HepG2 (cell line): ENCODE results near the gene INTS12. TPM values are rescaled to one million over a fixed set of nuclear protein-coding genes. Genes with fewer than 3 reads are reported as not detected.
A peak's percentile ranks its signal among the peaks of the same experiment; 100 is the strongest.

Experiments
- ATAC-seq: fragments of 200-7000 bp; cut with Tn5 transposase; 3 replicates; pipeline ENCODE4 v1.9.1; 2020; ENCODE audit warnings: mild to moderate bottlenecking, moderate library complexity
- BruUV-seq: library from RNA; stranded (reverse); fragments of 400-500 nt; replicated peaks from 2 replicates; lab custom pipeline; 2021; lab: Mats Ljungman, UMichigan
- CTCF ChIA-PET: fragments of 300-600 bp; formaldehyde crosslinking; extraction: SDS; loops from one replicate; lab custom pipeline; 2021; ENCODE audit warnings: low total read pairs, inconsistent platforms, low intra/inter-chr PET ratio; lab: Yijun Ruan, JAX
- POLR2A ChIA-PET: fragments of 350-600 bp; sonication (Branson Sonifier 250); formaldehyde crosslinking; loops from one replicate; lab custom pipeline; 2020; ENCODE audit warnings: antibody characterized with exemption, inconsistent platforms; lab: Yijun Ruan, JAX
- DNase-seq: peaks from one replicate; pipeline ENCODE4 v3.0.0-alpha.2; 2015; ENCODE audit warnings: low spot score
- FAIRE-seq: peaks from 3 replicates; lab custom pipeline; 2011; peaks lifted over from hg19 to GRCh38; lab: Jason Lieb, UNC
- H2AFZ ChIP-seq: one replicate; pipeline ENCODE4 v1.6.1; 2011; ENCODE audit warnings: low read length, inconsistent platforms
- H3K27ac ChIP-seq: fragments of 300-600 bp; 3 replicates; pipeline ENCODE4 v1.8.0; 2011; ENCODE audit warnings: mixed run types, mild to moderate bottlenecking, mixed read lengths, low read length, inconsistent platforms; ENCODE audit not compliant: insufficient read depth; ENCODE audit errors: extremely low read length
- H3K27me3 ChIP-seq, 2 experiments: fragments of 200-600 bp in 1 of 2; 2 replicates in 1 of 2; 3 replicates in 1 of 2; pipeline versions ENCODE4 v1.6.0 to v1.8.0; 2011; ENCODE audit warnings: low read length in 2 of 2, mild to moderate bottlenecking in 2 of 2, moderate library complexity in 2 of 2, inconsistent platforms in 1 of 2; ENCODE audit not compliant: insufficient read depth in 2 of 2, control insufficient read depth in 1 of 2
- H3K36me3 ChIP-seq, 2 experiments: fragments of 200-600 bp in 1 of 2; replicated peaks in 1 of 2; 2 replicates in 1 of 2; 3 replicates in 1 of 2; pipeline versions ENCODE4 v1.5.1 to v1.8.0; 2011; ENCODE audit warnings: low read length in 2 of 2, inconsistent platforms in 1 of 2; ENCODE audit not compliant: insufficient read depth in 2 of 2, control insufficient read depth in 1 of 2
- H3K4me1 ChIP-seq: 2 replicates; pipeline ENCODE4 v1.5.1; 2012; ENCODE audit warnings: low read length, inconsistent platforms; ENCODE audit not compliant: insufficient read depth
- H3K4me2 ChIP-seq: 2 replicates; pipeline ENCODE4 v1.6.0; 2011; ENCODE audit warnings: low read depth, low read length, inconsistent platforms
- H3K4me3 ChIP-seq, 3 experiments: fragments of 200-600 bp in 1 of 3; sonication (generic), shearing (Covaris generic) in 1 of 3; replicated peaks in 1 of 3; 2 replicates each; pipeline ENCODE4 v1.5.1; 2011 to 2016; ENCODE audit warnings: low read length in 3 of 3, inconsistent platforms in 2 of 3, low read depth in 2 of 3, mild to moderate bottlenecking in 2 of 3, control low read depth in 1 of 3, mixed read lengths in 1 of 3; ENCODE audit not compliant: insufficient read depth in 1 of 3
- H3K79me2 ChIP-seq: one replicate; pipeline ENCODE4 v1.6.1; 2011; ENCODE audit warnings: low read length, inconsistent platforms; ENCODE audit not compliant: insufficient read depth
- H3K9ac ChIP-seq: 2 replicates; pipeline ENCODE4 v1.6.0; 2011; ENCODE audit warnings: mild to moderate bottlenecking, low read depth, low read length, inconsistent platforms; ENCODE audit not compliant: insufficient read depth
- H3K9me3 ChIP-seq: 2 replicates; pipeline ENCODE4 v1.5.1; 2012; ENCODE audit warnings: mild to moderate bottlenecking, low read length
- H4K20me1 ChIP-seq: 2 replicates; pipeline ENCODE4 v1.6.0; 2011; ENCODE audit warnings: inconsistent platforms, mild to moderate bottlenecking, low read length, moderate library complexity; ENCODE audit not compliant: insufficient read depth
- ARNT ChIP-seq: fragments of 450-650 bp; IDR thresholded peaks from 2 replicates; pipeline ENCODE4 v1.6.1; 2017
- HCFC1 ChIP-seq: fragments of 150-350 bp; IDR thresholded peaks from 2 replicates; pipeline ENCODE4 v1.6.1; 2014; ENCODE audit warnings: low read depth, low read length
- ISX ChIP-seq: sonication (generic); formaldehyde crosslinking; conservative IDR thresholded peaks from 2 replicates; pipeline ENCODE4 v1.5.0; 2020; ENCODE audit warnings: missing genetic modification reagents
- MIER3 ChIP-seq: IDR thresholded peaks from 2 replicates; pipeline ENCODE4 v1.6.1; 2016; ENCODE audit warnings: missing compliant biosample characterization, borderline replicate concordance
- MYC ChIP-seq: sonication (generic); formaldehyde crosslinking; IDR thresholded peaks from 2 replicates; pipeline ENCODE4 v1.9.0; 2021; ENCODE audit warnings: missing genetic modification reagents, borderline replicate concordance
- NR2F6 ChIP-seq, 2 experiments: IDR thresholded peaks; 2 replicates each; pipeline ENCODE4 v1.6.1; 2016; ENCODE audit warnings: antibody characterized with exemption in 1 of 2, mild to moderate bottlenecking in 1 of 2
- PAF1 ChIP-seq: IDR thresholded peaks from 2 replicates; pipeline ENCODE4 v1.6.1; 2016; ENCODE audit warnings: missing genetic modification reagents, missing compliant biosample characterization
- RFXANK ChIP-seq: IDR thresholded peaks from 2 replicates; pipeline ENCODE4 v1.6.1; 2016
- SRSF4 ChIP-seq: fragments of 200-400 bp; formaldehyde crosslinking; IDR thresholded peaks from one replicate; pipeline ENCODE4 v1.6.1; 2018; ENCODE audit warnings: mild to moderate bottlenecking, low read depth, low read length, moderate library complexity; ENCODE audit not compliant: poor library complexity, severe bottlenecking
- SYNCRIP ChIP-seq: fragments of 200-400 bp; formaldehyde crosslinking; IDR thresholded peaks from 2 replicates; pipeline ENCODE4 v1.6.1; 2018; ENCODE audit warnings: mild to moderate bottlenecking, low read depth, low read length; ENCODE audit not compliant: insufficient read depth
- ZBTB49 ChIP-seq: sonication (generic); formaldehyde crosslinking; IDR thresholded peaks from 2 replicates; pipeline ENCODE4 v1.4.0; 2020; ENCODE audit warnings: missing genetic modification reagents, borderline replicate concordance
- WGBS: methylation state at CpG from one replicate; pipeline ENCODE4 v1.1.6; 2017; ENCODE audit warnings: low lambda C conversion rate; 5-methylcytosine and 5-hydroxymethylcytosine counted together
- in situ Hi-C: cut with HindIII; loops from 2 replicates; pipeline ENCODE4 v1.10.0; 2017; ENCODE audit warnings: low pct_unique_long_range_greater_than_20kb; ENCODE audit not compliant: extremely low pct_ligation_motif_present
- intact Hi-C: fragments of 100-400 bp; cut with micrococcal nuclease; formaldehyde crosslinking; loops from one replicate; pipeline ENCODE4 v1.10.0; 2022; ENCODE audit not compliant: unreplicated experiment
- polyA plus RNA-seq, 8 experiments: library from polyadenylated mRNA; depleted of rRNA in 3 of 8; stranded (reverse) in 7 of 8; unstranded in 1 of 8; fragments of >200 nt; fragmentation: Illumina TruSeq in 4 of 8; extraction: Trizol in 4 of 8; gene quantifications; 2 replicates each; pipeline versions ENCODE4 v1.2.1 to v1.2.3, GENCODE V29; 2011 to 2016; ENCODE audit warnings: low read depth in 4 of 8, missing spikeins in 1 of 8, mixed read lengths in 1 of 8; ENCODE audit not compliant: insufficient read depth in 1 of 8
- total RNA-seq, 5 experiments: library from RNA; depleted of rRNA; stranded (reverse); fragments of >200 nt; fragmentation: Illumina TruSeq; extraction: Trizol; gene quantifications; 2 replicates each; pipeline ENCODE4 v1.2.3, GENCODE V29; 2016; ENCODE audit warnings: low read depth in 1 of 5
- TF ChIP-seq, protein P1 (sequence below): sonication (generic); formaldehyde crosslinking; conservative IDR thresholded peaks from 2 replicates; pipeline ENCODE4 v1.4.0; 2020; ENCODE audit warnings: missing genetic modification reagents

The INTS12 gene
- total and polyA plus RNA-seq, 2 of the 13 experiments (the other 11 are each of a cell fraction or from before 2014, with no cell fraction given) = 20.2 to 21.1 TPM

DNA sequence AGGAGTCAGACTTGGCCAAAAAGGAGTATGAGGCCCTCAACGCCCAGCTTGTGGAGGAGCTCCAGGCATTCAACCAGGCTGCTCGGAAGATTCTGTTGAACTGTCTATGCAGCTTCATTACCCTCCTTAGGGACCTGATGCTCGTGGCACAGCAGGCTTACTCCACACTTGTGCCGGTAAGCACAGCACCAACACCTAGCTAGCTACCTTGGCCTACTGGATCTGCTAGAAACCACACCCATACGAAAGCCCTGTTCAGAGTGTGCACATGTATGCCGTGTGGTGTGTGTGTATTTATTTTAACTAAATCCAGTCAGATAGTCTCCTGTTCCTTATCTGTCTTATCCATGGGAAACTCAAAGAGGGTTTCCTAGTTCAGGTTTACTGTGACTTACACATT, 49.3 kb downstream of the INTS12 start:
- Histone ChIP-seq H4K20me1 (no peaks in the 10 kb centered on the region), H3K36me3 (no peaks in the 10 kb centered on the region), H3K4me3 (no peak overlapping the region), H3K9ac (no peak overlapping the region), H3K27ac (no peak overlapping the region), H3K27me3 (no peaks in the 10 kb centered on the region; a peak in 1 of 5 replicates), H3K4me2 (no peak overlapping the region), H3K9me3 (no peaks in the 10 kb centered on the region), H2AFZ (no peak overlapping the region), H3K79me2 (no peaks in the 10 kb centered on the region), H3K4me1 (no peaks in the 10 kb centered on the region)
- DNase-seq (no peak), FAIRE-seq (no peak), ATAC-seq (peak; percentile 42; the same call in 2 of the 3 replicates)
- 32% methylated on average over 3 of the region's 6 CpGs for WGBS
- ChIA-PET CTCF (no interaction called here), POLR2A (no interaction called here)
- in situ Hi-C loops = no loop called here
- no peak for TF ChIP-seq ISX
- no peak for TF ChIP-seq NR2F6 (IDR thresholded peaks at IDR 0.05)
- TF ChIP-seq NR2F6 (CRISPR knock-in tag; IDR thresholded peaks at IDR 0.05) = no peak
- TF ChIP-seq HCFC1 = no peak
- no peak for TF ChIP-seq RFXANK
- no peak for TF ChIP-seq ARNT
- TF ChIP-seq MYC (CRISPR knock-in tag) = no peak
- TF ChIP-seq SYNCRIP = no peak
- intact Hi-C loops = no loop called here
- BruUV-seq = no TSS peak

DNA sequence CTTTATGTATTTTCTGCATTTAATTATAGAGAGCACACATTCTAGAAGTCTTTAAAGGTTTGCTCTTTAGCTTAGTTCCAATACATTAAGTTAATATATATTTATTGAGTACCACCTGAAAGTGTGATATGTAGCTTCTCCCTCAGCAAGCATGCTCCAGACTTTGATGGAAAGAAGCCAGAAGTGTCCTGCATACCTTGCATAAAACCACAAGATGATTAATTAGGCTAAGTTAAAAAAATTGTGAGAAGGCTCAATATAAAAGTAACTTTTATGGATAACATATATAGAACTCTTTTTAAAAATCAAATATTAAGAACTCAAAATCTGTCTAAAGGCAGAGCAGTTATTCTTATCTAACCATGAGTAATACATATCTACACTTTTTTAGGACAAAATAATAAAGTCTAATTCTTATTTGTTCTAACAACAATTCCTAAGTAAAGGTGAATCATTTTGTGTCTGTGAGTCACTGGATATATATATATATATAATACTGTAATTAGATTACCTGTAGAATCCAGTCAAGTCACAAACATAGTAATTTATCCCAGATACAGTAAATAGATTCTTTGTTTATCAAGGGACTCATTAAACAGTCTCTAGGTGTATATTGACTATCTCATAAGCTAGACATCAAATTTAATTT, 51.2 kb downstream of the INTS12 start:
- ATAC-seq (no peak), DNase-seq (no peak), FAIRE-seq (no peak)
- H3K27ac ChIP-seq = no peak overlapping the region
- H3K9ac ChIP-seq = no peak overlapping the region
- H4K20me1 ChIP-seq = no peaks in the 10 kb centered on the region
- intact Hi-C loops (no loop called here), in situ Hi-C loops (no loop called here)
- TF ChIP-seq PAF1 (CRISPR knock-in tag) = no peak
- TF ChIP-seq MIER3 (CRISPR knock-in tag) = no peak
- no peak for TF ChIP-seq SRSF4
- no peak for TF ChIP-seq ZBTB49
- TF ChIP-seq, protein P1, sequence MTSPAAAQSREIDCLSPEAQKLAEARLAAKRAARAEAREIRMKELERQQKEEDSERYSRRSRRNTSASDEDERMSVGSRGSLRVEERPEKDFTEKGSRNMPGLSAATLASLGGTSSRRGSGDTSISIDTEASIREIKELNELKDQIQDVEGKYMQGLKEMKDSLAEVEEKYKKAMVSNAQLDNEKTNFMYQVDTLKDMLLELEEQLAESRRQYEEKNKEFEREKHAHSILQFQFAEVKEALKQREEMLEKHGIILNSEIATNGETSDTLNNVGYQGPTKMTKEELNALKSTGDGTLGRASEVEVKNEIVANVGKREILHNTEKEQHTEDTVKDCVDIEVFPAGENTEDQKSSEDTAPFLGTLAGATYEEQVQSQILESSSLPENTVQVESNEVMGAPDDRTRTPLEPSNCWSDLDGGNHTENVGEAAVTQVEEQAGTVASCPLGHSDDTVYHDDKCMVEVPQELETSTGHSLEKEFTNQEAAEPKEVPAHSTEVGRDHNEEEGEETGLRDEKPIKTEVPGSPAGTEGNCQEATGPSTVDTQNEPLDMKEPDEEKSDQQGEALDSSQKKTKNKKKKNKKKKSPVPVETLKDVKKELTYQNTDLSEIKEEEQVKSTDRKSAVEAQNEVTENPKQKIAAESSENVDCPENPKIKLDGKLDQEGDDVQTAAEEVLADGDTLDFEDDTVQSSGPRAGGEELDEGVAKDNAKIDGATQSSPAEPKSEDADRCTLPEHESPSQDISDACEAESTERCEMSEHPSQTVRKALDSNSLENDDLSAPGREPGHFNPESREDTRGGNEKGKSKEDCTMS (CRISPR knock-in tag) = no peak
- H3K4me2 ChIP-seq = no peak overlapping the region
- no TSS peak for BruUV-seq
- no peaks in the 10 kb centered on the region for H3K79me2 ChIP-seq
- H3K9me3 ChIP-seq = no peaks in the 10 kb centered on the region
- no peaks in the 10 kb centered on the region for H3K36me3 ChIP-seq
- no peaks in the 10 kb centered on the region; a peak in 1 of 5 replicates for H3K27me3 ChIP-seq
- H2AFZ ChIP-seq = no peak overlapping the region
- no peak overlapping the region for H3K4me3 ChIP-seq
- POLR2A ChIA-PET = no interaction called here
- CTCF ChIA-PET = no interaction called here
- no peaks in the 10 kb centered on the region for H3K4me1 ChIP-seq
